A673 (cell line): ENCODE measurements around the gene PLXND1.

Experiments used
- EZH2 ChIP-seq: fragments of 200-600 bp; sonication (generic); IDR thresholded peaks from 2 replicates; pipeline ENCODE4 v1.6.1; 2017; ENCODE audit warnings: borderline replicate concordance, low read depth, mild to moderate bottlenecking, mixed read lengths, antibody characterized with exemption, low read length; ENCODE audit not compliant: poor library complexity, severe bottlenecking
- TF ChIP-seq, protein P1 (sequence below): fragments of 300-800, 200-600 bp; sonication (generic); conservative IDR thresholded peaks from 2 replicates; pipeline ENCODE4 v1.5.1; 2017; ENCODE audit warnings: low read depth, mild to moderate bottlenecking, antibody characterized with exemption, low read length, moderate library complexity, mixed read lengths

DNA sequence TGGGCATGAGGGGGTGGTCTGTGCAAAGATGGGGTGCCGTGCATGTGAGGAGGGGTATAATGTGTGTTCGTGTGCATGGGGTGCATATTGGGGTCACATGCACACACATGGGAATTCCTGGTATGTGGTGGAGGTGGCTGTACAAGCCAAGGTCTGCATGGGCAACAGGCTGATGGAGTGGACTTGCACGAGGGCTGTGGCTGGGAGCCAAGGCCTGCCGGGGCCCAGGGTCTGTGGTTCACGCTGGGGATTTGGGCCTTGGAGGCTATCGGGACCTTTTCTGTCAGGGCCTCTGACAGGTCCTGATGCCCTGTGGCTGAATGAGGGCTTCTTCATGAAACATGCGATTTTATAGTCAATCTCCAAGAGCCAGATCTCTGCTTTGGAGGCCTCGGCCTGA is 9.8 kb upstream of the PLXND1 start:
- TF ChIP-seq, protein P1, sequence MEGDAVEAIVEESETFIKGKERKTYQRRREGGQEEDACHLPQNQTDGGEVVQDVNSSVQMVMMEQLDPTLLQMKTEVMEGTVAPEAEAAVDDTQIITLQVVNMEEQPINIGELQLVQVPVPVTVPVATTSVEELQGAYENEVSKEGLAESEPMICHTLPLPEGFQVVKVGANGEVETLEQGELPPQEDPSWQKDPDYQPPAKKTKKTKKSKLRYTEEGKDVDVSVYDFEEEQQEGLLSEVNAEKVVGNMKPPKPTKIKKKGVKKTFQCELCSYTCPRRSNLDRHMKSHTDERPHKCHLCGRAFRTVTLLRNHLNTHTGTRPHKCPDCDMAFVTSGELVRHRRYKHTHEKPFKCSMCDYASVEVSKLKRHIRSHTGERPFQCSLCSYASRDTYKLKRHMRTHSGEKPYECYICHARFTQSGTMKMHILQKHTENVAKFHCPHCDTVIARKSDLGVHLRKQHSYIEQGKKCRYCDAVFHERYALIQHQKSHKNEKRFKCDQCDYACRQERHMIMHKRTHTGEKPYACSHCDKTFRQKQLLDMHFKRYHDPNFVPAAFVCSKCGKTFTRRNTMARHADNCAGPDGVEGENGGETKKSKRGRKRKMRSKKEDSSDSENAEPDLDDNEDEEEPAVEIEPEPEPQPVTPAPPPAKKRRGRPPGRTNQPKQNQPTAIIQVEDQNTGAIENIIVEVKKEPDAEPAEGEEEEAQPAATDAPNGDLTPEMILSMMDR = no peak
- TF ChIP-seq EZH2 = no peak
